Thyroid gland (tissue), 4 donors: Measurements from ENCODE around the gene RPL28.

ENCODE experiments used
- CTCF ChIP-seq, 6 experiments: fragments of 200-600 bp in 3 of 6; fragments of 450-650 bp in 3 of 6; sonication (generic) in 3 of 6; IDR thresholded peaks; one replicate each; pipeline ENCODE4 v1.5.1; 2016 to 2019; ENCODE audit warnings: antibody characterized with exemption in 6 of 6, mild to moderate bottlenecking in 2 of 6, inconsistent platforms in 1 of 6, moderate library complexity in 1 of 6
- POLR2A ChIP-seq, 2 donors: fragments of 450-650 bp; IDR thresholded peaks; one replicate each; pipeline ENCODE4 v1.6.1; 2017; ENCODE audit warnings: antibody characterized with exemption in 2 of 2, mild to moderate bottlenecking in 2 of 2, moderate library complexity in 1 of 2

DNA sequence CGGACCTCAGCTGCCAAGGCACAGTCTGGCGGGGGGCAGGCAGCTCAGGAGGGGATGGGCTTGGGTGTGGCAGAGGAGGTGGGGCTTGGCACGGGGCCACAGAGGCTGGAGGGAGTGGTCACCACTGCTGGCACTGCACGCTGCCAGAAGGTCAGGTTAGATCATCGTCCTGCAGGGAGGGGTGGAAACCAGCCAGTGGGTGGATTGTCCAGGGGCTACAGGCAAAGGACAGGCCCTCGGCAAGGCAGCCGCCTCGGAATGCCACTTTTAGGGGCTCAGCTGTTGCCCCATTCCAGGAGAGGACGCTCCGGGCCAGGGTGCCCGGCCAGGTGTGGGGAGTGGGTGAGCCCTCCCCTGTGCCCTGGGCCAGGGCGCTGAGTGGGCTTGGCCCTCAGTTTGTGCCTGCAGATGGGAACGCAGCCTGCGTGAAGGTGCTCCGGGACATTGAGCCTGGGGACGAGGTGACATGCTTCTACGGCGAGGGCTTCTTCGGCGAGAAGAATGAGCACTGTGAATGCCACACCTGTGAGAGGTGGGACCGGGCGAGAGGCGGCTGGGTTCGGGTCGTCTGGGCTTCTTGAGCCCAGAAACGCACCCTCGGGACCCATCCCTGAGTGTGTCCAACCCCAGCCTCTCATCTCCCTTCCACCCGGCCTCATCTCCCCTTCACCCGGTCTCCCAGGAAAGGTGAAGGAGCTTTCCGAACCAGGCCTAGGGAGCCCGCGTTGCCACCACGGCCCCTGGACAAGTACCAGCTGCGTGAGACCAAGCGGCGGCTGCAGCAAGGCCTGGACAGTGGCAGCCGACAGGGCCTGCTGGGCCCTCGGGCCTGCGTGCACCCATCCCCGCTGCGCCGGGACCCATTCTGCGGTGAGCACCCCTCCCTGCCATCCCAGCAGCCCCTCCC, 39.7 kb upstream of the RPL28 start:
- TF ChIP-seq POLR2A (IDR thresholded peaks at IDR 0.05) (no peak), CTCF (IDR thresholded peaks at IDR 0.05) (no peak)
